Right ventricle myocardium superior (tissue), 1 donor: Measurements from ENCODE around the gene EDA. TPM values are rescaled to one million over a fixed set of nuclear protein-coding genes. Genes with fewer than 3 reads are reported as not detected.

Source experiments
- ATAC-seq: fragments of 200-7000 bp; cut with Tn5 transposase; one replicate; pipeline ENCODE4 v1.9.1; 2020; ENCODE audit warnings: mild to moderate bottlenecking; ENCODE audit not compliant: poor library complexity
- DNase-seq: peaks from one replicate; pipeline ENCODE4 v3.0.0-alpha.2; 2020
- intact Hi-C: fragments of 100-400 bp; cut with DNase I; formaldehyde crosslinking; loops from one replicate; pipeline ENCODE4 v1.11.2; 2022
- long read RNA-seq: library from polyadenylated mRNA; unstranded; transcript quantifications from one replicate; pipeline ENCODE4 v2.0.0, GENCODE V29; 2021
- total RNA-seq: library from RNA; stranded (reverse); fragmentation: NEBNext Ultra II Directional; extraction: Animal tissue kit (Norgen Biotek cat#: 25700); gene quantifications from one replicate; pipeline ENCODE4 v1.2.1, GENCODE V29; 2021
- donor health status: DM: no; HTN: yes; CAD: no; lungs with severe emphysema.

Gene EDA
- total RNA-seq, result 11.1 TPM
- long read RNA-seq, partial matches to known transcripts, result 7 of 7 reads
- long read RNA-seq, other reads (novel, unspliced or antisense), result 0 of 7 reads

GRCh38 chrX:69615779-69616456, at the start of gene EDA:
Gene EDA (plus strand): TSS chrX:69616113.
- intact Hi-C loops, result loop anchor here (5.0 kb wide), 1 partner anchor 79 kb away; no protein-coding TSS in a partner anchor
- peak; percentile 98 for ATAC-seq
- peak; percentile 90 for DNase-seq

DNA sequence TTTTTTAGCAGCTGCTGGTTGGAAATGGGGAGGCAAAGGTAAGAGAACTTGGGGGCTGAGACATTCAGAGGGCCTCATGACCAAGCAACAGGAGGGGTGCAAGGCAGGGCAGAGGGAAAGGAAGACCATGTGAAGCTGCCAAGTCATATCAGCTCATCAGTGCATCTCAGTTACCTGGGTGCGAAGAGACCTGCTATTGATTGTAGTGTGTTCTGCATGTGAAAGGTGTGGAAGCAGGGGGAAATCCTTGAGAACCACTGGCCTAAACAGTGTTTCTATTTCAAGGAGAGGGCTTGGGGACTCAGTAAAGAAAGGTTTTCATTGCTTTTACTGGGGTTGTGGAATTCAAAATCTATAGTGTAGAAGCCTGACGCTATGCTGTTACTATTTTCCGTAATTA, 47.1 kb upstream of the EDA start:
- ATAC-seq (no peak), DNase-seq (no peak)
- intact Hi-C loops, result no loop called here

- DNase-seq (no peak), ATAC-seq (no peak)
- intact Hi-C loops, result no loop called here
Observed at GRCh38 chrX:69597399-69597798, 18.5 kb upstream of the EDA start.

DNA sequence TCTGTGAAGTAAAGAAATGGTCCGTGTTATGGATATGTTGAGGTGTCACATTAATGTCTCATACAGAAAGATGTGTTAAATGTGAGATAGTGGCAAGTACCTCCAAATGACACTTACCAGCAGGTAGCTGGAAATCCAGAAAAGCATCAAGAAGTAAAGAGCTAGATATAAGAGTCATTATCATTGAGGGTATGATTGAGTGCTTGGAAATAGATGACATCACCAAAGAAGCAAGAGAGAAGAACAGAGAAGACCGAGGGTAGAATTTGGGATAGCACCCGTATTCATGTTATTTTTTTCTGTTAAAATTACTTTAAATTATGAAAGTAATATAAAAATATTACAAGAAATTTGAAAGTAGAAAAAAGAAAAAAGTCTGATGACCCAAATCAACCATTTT, 15.7 kb upstream of the EDA start:
- intact Hi-C loops, result no loop called here
- DNase-seq, result no peak

DNA sequence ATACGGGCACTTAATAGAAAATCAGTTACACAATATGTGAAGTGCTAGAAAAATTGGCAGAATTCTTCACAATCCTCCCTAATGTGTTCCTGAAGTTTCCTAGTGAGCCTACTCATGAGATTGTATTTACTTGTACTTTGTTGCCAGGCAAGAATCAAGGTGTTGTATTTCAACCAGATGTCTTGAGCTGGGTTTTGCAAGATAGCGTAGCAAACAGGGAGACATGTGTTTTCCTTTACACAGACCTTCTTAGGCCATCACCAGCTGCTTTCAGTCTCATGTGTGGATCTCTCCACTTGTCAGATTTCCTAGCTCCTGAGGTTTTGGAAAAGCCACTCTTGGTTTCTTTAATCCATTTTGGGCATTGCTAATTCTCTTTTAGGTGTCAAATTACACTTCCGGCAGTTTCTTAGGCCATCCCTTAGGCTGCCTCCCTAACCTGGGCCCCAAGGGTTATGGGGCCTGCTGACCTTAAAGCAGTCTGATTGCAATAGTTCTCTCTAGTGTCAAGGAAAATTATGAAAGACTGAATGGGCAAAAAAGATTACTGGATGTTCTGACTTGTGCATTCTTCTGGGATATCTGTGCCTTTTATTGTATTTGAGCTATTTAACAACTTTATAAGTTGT, 12.2 kb upstream of the EDA start:
- no peak for DNase-seq
- no peak for ATAC-seq
- intact Hi-C loops, result no loop called here

More for the DNA sequence above, 15.7 kb upstream of the EDA start:
- ATAC-seq, result no peak

DNA sequence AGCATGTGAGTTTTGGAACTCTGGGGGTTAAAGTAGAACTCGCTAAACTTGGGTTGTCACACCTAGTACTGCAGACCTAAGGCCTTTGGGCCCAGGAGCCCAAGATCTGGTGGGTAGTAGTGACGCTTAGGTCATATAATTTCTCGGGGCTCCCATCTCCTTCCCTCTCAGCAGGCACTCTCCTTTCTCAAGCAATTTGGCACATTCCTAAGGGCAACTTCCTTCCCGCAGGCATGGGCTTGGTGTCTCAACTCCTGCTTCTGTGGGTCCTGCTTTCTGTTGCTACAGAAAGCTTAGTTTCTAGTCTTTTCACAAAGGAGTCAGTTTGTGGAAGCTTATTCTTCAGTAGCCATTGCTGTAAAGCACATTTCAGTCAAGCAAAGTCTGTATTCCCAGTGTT, 10.4 kb upstream of the EDA start:
- ATAC-seq, result no peak
- DNase-seq, result no peak
- intact Hi-C loops, result no loop called here

DNA sequence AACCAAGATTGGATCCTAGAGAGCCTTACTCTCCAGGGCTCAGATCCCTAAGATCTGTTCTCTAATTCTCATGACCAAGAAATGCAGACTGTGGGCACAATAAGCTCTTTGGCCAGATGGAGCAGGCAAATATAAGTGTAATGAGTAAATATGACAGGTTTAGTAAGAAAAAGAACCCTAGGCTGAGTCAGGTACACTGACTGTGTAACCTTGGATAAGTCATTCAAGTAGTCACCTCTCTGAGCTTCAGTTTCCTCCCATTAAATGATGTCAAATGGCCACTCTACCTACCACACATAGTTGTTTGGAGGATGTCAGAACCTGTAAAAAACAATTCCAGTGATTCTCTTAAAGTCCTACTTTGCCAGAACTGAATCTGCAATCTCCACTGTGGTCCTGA, 8.3 kb upstream of the EDA start:
- ATAC-seq, result no peak
- no peak for DNase-seq
- intact Hi-C loops, result no loop called here

DNA sequence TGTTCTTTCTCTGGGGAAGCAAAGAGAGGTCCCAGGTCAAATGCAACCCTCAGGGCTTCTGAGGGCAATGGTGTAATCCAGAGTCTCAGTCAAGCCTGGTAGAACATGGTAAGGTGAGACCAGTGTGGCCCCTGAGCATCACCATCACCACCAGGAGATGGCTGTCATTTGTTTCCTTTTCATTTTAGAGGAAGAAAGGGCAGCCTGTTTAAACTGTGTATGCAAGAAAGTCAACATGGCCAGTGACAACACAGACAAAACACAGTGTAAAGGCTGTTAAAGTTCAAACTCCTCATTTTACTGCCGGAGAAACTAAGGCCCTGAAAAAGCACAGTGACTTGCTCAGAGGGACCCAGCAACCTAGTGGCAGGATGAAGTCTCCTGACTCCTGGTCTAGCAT, 2.0 kb upstream of the EDA start:
- intact Hi-C loops, result no loop called here
- DNase-seq (no peak), ATAC-seq (no peak)

GRCh38 chrX:69614886-69615285, 1.0 kb upstream of the EDA start:
- intact Hi-C loops, result loop anchor here (5.0 kb wide), 1 partner anchor 78 kb away; no protein-coding TSS in a partner anchor
- DNase-seq, result no peak
- ATAC-seq, result peak; percentile 28

DNA sequence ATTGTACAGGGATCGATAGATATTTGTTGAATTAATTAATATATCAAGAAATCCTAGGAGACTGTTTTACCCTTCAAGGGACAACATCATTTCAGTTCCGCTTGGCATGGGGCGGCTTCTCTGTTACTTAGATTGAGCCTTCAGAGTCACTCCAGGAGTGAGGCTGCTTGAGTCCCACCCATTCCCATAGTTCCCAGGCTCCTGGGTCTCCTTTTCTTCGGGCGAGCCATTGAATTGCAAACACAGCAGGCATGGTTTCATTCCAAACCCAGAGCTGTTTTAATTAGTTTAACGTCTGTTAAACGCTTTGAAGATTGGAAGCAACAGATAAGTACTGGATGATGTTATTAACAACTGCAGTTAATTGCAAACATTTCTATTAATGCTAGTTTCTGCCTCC, 571 bp upstream of the EDA start:
- DNase-seq (no peak), ATAC-seq (no peak)
- intact Hi-C loops, result loop anchor here (5.0 kb wide), 1 partner anchor 78 kb away; no protein-coding TSS in a partner anchor

- ATAC-seq (peak; percentile 32), DNase-seq (peak; percentile 47)
- intact Hi-C loops, result loop anchor here (5.0 kb wide), 1 partner anchor 79 kb away; no protein-coding TSS in a partner anchor
Observed at GRCh38 chrX:69616457-69617203, 717 bp downstream of the EDA start.

DNA sequence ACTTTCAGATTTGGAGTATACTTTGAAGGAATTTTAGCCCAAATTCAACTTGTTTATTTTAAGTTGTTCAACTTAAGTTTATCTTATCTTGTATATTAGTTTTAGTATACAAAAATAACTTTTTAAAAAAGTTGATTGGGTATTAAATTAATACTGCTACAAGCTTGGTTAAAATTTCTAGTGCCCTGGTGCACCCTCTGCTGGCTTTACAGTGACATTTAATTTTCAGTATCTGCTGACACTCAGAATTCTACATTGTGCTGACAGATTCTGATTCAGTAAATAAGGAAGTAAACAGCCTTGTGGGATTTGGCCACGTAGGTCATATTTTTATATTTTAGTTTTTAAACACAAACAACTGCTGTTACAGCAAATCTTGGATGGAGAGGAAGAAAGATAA, 2.9 kb downstream of the EDA start:
- DNase-seq, result no peak
- intact Hi-C loops, result loop anchor here (5.0 kb wide), 1 partner anchor 82 kb away; no protein-coding TSS in a partner anchor

GRCh38 chrX:69626129-69626528, 10.2 kb downstream of the EDA start:
- intact Hi-C loops, result no loop called here
- no peak for DNase-seq
- no peak for ATAC-seq

More for the DNA sequence above, 2.9 kb downstream of the EDA start:
- no peak for ATAC-seq

DNA sequence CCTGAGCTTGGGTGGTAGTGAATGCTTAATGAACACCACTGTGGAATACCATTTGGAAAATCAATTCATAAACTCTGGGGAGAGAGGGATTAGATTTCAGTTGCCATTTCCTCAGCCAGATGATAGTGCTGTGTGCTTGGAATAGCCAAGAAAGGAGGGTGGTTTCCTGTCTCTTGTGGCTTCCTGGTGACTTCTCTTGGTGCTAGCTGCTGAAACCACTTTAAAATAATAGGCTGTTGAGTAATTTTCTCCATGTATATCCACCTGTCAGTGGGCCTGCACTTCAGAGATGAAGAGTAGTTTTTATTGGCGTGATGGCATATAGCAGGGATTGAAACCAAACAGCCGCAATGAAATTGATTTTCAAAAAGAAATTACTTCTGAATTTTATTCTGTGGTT, 11.8 kb downstream of the EDA start:
- ATAC-seq (no peak), DNase-seq (no peak)
- intact Hi-C loops, result no loop called here

- intact Hi-C loops, result no loop called here
- no peak for DNase-seq
- ATAC-seq, result no peak
Observed at GRCh38 chrX:69630147-69630546, 14.2 kb downstream of the EDA start.

DNA sequence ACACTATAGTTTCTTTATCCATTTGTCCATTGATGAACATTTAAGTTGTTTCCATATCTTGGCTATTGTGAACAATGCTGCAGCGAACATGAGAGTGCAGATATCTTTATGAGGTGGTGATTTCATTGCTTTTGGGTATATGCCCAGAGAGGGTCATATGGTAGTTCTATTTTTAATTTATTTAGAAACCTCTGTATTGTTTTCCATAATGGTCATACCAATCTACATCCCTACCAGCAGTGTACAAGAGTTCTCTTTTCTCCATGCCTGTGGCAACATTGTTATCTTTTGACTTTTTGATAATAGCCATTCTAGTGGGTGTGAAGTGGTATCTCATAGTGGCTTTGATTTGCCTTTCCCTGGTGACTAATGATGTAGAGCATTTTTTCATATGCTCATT, 48.8 kb downstream of the EDA start:
- DNase-seq (no peak), ATAC-seq (peak; percentile 51)
- intact Hi-C loops, result no loop called here

DNA sequence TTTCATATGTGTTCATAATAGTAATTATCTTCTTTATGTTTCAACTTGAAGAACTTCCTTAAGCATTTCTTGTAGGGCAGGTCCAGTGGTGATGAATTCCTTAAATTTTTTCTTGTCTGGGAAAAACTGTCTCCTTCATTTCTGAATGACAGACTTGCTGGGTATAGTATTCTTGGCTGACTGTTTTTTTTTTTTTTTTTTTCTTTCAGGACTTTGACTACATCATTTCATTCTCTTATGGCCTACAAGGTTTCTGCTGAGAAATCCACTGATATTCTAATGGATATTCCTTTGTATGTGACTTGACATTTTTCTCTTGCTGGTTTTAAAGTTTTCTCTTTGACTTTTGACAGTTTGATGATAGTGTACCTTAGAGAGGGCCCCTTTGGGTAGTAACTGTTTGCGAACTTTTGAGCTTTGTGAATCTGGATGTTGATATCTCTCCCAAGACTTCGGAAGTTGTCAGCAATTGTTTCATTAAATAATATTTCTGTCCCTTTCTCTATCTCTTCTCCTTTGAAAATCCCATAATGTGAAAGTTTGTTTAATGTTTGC, 54.2 kb downstream of the EDA start:
- no peak for ATAC-seq
- DNase-seq, result no peak
- intact Hi-C loops, result no loop called here

DNA sequence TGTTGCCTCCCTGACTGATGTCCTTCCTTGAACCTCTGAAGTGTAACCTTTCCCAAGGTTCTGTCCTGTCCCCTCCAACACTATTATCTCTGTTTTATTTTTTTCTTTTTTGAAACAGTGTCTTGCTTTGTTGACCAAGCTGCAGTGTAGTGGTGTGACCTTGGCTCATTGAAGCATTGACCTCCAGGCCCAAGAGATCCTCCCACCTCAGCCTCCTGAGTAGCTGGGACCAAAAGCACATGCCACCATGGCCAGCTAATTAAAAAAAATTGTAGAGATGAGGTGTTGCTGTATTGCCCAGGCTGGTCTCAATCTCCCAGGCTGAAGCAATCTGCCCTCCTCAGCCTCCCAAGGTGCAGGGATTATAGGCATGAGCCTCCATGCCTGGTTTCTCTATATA, 59.0 kb downstream of the EDA start:
- ATAC-seq (no peak), DNase-seq (no peak)
- intact Hi-C loops, result no loop called here

DNA sequence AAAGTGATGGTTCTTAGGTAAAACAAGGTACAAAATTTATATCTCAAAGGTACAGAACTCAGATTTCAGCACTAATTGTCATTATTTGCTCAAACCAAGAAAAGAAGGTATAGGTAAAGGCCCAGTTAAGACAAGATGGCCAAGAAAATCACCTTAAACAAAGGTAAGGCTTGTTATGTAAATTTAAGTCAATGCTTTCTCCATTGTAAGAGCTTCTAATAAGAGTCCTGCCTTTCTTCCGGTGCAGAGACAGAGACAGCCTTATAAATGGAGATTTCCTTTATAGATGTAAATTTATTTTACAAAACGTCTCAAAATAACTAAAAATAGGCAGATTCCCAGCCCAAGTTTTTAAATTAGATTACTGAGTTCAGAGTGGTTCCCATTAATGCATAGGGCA, 89.9 kb downstream of the EDA start:
- DNase-seq, result no peak
- ATAC-seq, result no peak
- intact Hi-C loops, result no loop called here
